Endometrial microvascular endothelial cells (primary cell): ENCODE data around the gene CD37. TPM values are rescaled to one million over a fixed set of nuclear protein-coding genes. Genes with fewer than 3 reads are reported as not detected.

Experiments
- in situ Hi-C: cut with HindIII; loops from 2 replicates; pipeline ENCODE4 v1.10.0; 2017; ENCODE audit warnings: low sequenced_read_pairs, low pct_unique_long_range_greater_than_20kb; ENCODE audit errors: inconsistent ontology term
- total RNA-seq: library from RNA; depleted of rRNA; stranded (reverse); fragments of >200 nt; gene quantifications from one replicate; pipeline ENCODE4 v1.2.3, GENCODE V29; 2015; ENCODE audit errors: inconsistent ontology term

The CD37 gene
- total RNA-seq, 1 donor from 2014 or later: not detected

- in situ Hi-C loops: no loop called here
Observed at GRCh38 chr19:49340865-49341718, 5.9 kb downstream of the CD37 start.

DNA sequence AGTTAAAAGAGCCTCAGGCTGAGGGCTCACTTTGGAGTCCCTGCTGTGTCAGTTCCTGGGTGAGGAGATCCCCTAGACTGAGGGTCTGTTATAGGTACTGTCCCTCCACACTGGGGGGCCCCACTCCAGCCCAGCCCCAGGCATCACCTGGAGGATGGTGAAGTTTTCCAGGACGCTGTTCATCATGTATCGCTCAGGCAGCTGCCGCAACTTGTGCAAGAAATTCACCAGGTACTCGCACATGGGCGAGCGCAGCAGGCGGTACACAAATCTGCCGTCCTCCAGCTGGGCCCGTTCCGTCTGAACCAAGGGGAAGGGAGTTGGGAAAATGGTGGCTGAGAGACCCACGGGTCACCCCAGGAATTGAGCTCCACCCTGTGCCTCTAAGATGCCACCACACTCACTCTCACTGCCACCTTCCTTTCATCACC, 7.1 kb downstream of the CD37 start:
- in situ Hi-C loops: no loop called here

- in situ Hi-C loops: no loop called here
Observed at GRCh38 chr19:49343123-49343522, 7.9 kb downstream of the CD37 start.

DNA sequence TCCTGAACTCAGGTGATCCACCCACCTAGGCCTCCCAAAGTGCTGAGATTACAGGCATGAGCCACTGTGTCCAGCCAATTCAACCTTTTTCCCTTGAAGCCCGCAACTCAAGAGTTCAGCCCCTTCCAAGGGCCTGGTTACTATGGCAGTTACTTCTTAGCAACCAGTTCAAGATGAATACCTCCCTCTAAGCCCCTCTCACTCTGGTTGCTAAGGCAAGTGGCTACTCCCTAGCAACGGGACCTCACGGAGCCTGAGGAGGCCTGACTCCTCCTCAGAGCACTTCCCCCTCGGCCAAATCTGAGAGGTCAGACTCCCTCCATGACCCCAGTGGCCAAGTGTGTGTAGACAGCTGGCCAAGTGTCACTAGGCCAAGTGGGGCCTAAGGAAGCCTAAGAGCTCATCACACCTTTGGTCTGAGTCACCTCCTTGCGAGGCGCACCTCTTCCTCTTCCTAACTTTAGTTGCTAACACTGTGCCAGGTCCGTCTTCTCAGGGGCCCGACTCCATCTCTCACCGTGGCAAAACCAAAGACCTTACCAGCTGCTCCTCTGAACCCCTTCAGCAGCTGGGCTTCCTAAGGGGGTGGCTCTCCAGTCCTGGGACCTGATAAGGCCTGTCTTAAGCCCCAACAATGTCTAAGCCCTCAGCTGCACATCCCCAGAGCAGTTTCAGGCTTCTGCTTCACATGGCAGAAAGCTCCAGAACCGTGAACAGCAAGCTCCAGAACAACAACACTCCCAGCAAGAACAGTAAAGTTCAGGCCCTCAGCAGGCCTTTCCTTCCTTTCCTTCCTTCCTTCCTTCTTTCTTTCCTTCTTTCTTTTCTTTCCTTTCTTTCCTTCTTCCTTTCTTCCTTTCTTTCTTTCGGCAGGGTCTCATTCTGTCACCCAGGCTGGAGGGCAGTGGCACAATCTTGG, 9.6 kb downstream of the CD37 start:
- in situ Hi-C loops: no loop called here

DNA sequence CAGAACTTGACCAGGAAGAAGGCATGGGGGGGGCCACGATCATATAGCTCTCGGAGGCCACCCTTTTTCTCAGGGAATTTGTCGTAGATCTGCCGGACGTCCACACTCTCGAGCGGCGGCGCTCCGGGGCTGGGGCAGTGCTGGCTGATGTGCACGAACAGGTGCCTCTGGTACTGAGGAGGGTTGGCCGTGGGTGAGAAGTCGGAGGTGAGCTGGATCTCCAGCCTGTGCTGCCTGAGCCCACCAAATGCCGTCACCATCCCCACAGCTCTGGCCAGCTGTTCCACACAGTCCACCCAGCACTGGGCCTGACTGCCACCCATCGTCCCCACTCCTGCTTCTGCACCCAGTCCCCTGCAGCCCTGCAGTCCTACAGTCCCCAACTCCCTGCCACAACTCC, 12.0 kb downstream of the CD37 start:
- in situ Hi-C loops: no loop called here

- in situ Hi-C loops: no loop called here
Observed at GRCh38 chr19:49347835-49348234, 12.6 kb downstream of the CD37 start.

DNA sequence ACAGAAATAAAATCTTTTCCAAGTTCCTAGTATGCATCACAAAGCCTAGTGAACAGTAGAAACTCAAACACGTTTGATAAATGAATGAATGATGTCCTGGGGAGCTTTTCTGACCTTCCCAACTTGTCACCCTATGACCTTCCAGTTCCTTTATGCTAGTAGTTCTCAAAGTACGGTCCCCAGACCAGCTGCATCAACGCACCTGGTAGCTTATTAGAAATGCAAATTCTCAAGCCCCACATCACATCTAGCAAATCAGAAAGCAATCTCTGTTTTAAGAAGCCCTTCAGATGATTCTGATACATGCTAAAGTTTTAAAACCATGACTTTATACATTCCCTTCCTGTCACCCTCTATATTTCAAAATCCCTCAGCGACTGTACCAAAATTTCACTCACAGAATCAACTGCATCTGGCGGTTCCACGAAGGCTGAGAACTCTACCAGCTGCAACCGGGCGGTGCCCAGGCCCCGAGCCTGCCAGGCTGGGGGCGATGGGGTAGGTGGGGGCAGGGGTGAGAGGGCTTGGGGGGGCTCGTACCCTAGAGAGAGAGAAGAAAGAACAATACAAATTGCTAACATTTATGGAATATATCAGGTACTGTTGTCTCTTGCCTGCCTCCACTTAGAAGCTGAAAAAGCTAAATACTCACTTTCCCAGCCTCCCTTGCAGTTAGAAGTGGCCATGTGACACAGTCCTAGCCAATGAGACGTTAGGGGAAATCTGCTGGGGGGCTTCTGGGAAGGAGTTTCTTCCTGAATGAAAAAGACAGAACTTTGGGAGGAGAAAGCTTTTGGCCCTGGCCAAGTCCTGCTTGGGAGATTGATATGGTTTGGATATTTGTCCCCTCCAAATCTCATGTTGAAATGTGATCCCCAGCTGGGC, 13.3 kb downstream of the CD37 start:
- in situ Hi-C loops: no loop called here

DNA sequence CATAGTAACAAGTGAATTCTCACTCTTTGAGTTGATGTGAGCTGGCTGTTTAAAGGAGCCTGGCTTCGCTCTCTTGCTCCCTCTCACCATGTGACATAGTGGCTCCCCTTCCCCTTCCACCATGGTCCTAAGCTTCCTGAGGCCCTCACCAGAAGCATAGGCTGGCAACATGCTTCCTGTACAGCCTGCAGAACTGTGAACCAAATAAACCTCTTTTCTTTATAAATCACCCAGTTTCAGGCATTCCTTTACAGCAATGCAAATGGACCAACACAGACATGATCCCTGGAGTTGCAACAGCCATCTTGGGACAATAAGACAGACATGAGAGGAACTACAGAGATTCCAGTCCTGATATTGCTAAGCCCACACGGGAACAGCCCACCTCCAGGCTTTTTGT, 14.4 kb downstream of the CD37 start:
- in situ Hi-C loops: no loop called here

DNA sequence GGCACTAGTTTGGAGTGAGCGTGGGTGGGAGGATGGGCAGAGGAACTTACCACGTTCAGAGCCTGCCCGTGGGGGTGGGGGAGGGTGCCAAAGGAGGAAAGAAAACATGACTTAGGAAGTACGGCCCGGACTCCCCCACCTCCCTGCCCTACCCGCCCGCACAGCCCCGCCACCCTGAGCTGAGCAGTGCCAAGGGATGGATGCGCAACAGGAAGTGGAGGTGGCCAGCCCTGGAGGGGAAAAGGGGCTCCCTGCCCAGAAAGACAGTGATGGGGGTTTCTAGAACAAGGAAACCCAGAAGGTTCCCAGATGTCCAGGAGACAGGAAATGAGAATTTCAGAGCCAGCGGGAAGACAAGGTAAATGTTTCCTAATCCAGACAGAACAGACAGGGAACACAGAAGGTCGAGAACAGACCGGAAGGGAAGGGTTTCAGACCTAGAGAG, 20.7 kb downstream of the CD37 start:
- in situ Hi-C loops: no loop called here

- in situ Hi-C loops: no loop called here
Observed at GRCh38 chr19:49356382-49356781, 21.2 kb downstream of the CD37 start.

DNA sequence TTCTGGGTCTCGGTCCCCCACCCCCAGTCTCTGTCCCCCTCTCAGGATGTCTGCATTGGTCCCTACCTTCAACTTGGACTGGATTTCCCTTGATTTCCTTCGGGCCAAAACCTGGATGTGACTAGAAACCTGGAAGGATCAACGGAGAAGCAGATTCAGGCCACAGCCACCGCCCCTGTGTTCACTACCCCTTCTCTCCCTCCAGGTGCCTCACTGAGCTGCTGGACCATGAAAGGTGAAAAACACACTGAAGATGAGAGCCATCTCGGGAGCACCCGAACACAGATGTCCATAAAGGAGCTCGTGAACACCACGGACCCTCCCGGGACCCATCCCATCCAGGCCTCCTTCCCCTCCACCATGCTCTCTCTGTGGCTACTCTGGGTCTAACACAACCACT, 22.0 kb downstream of the CD37 start:
- in situ Hi-C loops: no loop called here

DNA sequence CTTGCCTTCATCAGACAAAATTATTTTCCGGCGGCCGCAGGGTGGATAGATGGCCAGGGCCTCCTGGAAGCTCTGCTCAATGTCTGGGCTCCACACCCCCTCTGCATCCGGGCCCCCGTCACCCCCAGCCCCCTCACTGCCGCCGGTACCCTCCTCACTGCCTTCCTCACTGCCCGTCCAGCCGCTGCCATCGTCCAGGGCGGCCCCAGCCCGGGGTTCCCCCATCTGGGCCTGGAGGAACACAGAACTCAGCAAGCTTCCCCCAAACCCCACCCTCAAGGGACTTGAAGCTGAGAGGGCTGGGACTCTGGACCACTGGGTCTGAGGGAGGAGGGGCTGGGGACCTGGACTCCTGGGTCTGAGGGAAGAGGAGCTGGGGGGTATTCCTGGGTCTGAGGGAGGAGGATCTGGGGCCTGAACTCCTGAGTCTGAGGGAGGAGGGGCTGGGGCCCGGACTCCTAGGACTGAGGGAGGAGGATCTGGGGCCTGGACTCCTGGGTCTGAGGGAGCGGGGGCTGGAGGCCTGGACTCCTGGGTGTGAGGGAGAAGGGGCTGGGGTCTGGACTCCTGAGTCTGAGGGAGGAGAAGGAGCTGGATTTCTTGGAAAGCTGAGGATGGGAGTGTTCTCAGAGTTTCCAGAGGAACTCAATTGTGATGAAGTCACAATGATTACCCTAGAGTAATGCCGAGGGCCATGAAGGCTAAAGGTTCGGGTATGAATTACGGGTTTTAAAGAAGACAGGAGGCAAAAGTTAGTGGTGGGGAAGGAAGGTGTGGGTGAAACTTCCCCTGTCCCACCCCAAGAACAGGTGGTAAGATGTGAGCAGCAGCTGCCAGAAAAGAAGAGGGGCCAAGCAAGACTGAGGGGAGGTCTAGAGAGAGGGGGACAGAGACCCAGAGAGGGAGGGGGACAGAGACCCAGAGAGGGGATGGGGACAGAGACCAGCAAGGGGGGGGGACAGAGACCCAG, 24.9 kb downstream of the CD37 start:
- in situ Hi-C loops: no loop called here

GRCh38 chr19:49361438-49362047, 26.3 kb downstream of the CD37 start:
- in situ Hi-C loops: no loop called here

GRCh38 chr19:49362048-49362928, 27.1 kb downstream of the CD37 start, which contains the start of gene TEAD2:
TSS of gene TEAD2 (minus strand) at chr19:49362416. CDS start at chr19:49360075, 2,341 bp downstream.
- in situ Hi-C loops: no loop called here

- in situ Hi-C loops: no loop called here
Observed at GRCh38 chr19:49362929-49363267, 27.7 kb downstream of the CD37 start.

DNA sequence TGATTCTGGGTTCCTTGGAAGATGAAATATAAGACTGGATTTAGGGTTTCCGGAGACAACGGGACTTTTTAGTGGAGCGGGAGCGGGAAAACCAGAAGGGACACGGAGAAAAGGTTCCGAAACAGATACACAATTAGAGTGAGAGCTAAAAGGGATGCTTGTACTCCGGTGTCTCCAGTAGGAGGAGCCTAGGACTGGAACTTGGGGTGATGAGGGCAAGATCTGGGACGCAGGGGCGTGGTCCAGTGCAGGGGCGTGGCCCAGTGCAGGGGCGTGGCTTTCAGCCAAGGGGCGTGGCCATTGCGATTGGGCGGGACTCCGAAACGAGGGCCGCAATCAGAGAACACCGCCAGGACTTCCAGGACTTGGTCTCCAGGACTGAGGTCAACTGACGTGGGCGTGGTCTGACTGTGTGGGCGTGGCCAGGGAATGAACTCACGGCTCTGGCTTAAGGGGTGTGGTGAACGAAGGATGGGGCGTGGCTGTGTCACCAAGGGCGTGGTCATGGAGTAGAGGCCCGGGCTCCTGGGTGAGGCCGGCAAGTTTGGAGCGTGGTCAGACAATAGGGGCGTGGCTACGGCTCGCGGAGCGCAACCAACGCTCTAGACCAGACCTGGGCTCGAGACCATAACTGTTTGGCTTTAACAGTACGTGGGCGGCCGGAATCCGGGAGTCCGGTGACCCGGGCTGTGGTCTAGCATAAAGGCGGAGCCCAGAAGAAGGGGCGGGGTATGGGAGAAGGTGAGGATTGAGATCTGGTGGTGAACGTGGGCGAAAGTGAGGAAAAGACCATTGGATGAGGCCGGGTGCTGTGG, 28.3 kb downstream of the CD37 start, which contains the start of gene DKKL1:
Gene DKKL1, plus strand, starts transcription at position 610 of the 815 bp plus-strand sequence. Its CDS starts 122 bp downstream, at position 732.
- in situ Hi-C loops: no loop called here
